Rectal smooth muscle tissue (tissue), 1 donor: ENCODE measurements around the gene RNF5.
"Not testable (repeated sequence)": the region's sequence is repeated elsewhere in the genome, so short reads cannot be mapped to it uniquely, and the experiment has no call there.

Experiments used
- H3K27ac ChIP-seq: one replicate; pipeline ENCODE4 v1.7.0; 2013; ENCODE audit warnings: low read depth, low read length, inconsistent platforms
- H3K27me3 ChIP-seq: one replicate; pipeline ENCODE4 v1.7.0; 2013; ENCODE audit warnings: low read length; ENCODE audit not compliant: control insufficient read depth, insufficient read depth
- H3K36me3 ChIP-seq: one replicate; pipeline ENCODE4 v1.7.0; 2013; ENCODE audit warnings: low read length; ENCODE audit not compliant: control insufficient read depth, insufficient read depth
- H3K4me1 ChIP-seq: one replicate; pipeline ENCODE4 v1.7.0; 2013; ENCODE audit warnings: low read length; ENCODE audit not compliant: control insufficient read depth, insufficient read depth
- H3K4me3 ChIP-seq: one replicate; pipeline ENCODE4 v1.7.0; 2013; ENCODE audit warnings: low read length
- H3K9ac ChIP-seq: one replicate; pipeline ENCODE4 v1.7.0; 2013; ENCODE audit warnings: low read length

Gene RNF5

DNA sequence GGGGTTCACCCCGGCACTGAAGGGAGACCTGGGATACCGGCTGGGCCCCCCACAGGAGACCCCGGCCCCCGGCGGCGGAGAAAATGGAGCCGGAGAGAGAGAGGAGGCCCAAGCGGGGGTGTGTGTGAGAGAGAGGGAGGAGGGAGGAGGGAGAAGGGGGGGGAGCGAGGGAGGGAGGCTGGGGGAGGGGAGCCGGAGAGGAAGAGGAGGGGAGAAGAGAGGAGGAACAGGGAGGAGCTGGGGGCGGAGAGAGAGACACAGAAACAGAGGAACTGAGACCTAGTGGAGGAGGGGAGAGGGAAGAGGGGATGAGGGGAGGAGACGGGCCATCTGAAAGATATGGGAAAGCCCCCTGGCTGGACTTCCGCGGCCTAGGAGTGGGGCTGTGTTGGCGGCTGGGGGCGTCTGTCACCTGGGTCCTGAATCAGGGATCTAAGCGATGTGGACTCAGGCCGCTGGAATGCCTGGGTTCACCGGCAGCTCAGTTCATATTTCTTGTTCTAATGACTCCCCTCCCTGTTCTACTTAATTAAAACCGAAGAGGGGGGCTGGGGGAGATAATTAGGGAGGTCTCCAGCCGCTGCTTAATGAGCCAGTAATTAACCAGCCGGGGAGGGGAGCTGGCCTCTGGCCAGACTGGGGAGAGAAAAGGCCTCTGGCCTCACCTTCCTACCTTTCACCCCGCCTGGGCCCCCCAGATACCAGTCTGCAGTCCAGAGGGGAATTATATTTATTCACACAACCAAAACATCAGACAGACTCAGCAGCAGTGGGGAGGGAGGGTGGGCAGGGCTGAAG, 12.0 kb downstream of the RNF5 start, which contains the start of gene PBX2:
Gene PBX2, minus strand, starts transcription at position 149 of the 798 bp plus-strand sequence. CDS start 287 bp downstream, outside the sequence.
- Histone ChIP-seq H3K27me3 (no peaks in the 10 kb centered on the region), H3K9ac (peak within 1 kb of the TSS; percentile 70), H3K4me3 (peak within 1 kb of the TSS; percentile 82), H3K4me1 (peaks cover 20% of the 10 kb centered on the region), H3K36me3 (peaks cover 3% of the 10 kb centered on the region), H3K27ac (peak within 1 kb of the TSS; percentile 92)

DNA sequence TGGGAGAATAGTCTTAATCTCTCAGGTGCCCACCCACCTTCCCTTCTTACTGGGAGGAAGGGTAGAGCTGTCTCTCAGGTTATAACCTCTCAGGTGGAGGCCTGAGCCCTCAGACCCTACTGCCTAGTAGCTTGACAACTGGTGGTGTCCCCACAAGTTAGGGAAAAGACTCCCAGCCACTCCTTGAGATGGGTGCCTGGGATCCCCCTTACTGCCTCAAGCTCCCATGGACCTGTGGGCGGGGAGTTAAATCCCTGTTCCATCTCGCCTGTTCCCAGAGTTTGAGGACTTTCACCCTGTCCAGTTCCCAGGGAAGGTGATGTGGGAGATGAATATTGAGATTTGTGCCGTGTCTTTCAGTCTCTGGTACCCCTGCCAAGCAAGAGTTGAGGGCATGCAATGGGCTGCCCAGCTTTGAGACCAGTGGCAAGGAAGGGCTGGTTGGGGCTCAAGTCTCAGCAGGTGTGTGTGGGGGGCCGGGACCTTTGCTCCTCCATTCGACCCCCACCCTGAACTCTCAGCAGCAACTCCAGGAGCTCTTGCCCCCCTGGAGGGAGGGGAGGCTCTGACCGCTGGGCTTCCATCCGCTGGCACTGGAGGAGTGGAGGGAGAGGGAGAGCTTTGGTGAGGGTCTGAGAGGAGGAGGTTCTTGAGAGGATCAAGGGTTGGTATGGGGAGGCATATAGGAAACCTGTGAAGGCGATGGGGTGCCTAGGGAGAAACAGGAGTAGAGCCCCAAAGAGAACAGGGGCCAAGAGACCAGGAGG, 12.9 kb downstream of the RNF5 start:
- H3K9ac ChIP-seq, result no peak overlapping the region
- H3K4me3 ChIP-seq, result peak overlapping the region; percentile 82
- H3K27me3 ChIP-seq, result no peaks in the 10 kb centered on the region
- H3K27ac ChIP-seq, result peak overlapping the region; percentile 92
- H3K4me1 ChIP-seq, result peaks cover 18% of the 10 kb centered on the region
- peaks cover 3% of the 10 kb centered on the region for H3K36me3 ChIP-seq

DNA sequence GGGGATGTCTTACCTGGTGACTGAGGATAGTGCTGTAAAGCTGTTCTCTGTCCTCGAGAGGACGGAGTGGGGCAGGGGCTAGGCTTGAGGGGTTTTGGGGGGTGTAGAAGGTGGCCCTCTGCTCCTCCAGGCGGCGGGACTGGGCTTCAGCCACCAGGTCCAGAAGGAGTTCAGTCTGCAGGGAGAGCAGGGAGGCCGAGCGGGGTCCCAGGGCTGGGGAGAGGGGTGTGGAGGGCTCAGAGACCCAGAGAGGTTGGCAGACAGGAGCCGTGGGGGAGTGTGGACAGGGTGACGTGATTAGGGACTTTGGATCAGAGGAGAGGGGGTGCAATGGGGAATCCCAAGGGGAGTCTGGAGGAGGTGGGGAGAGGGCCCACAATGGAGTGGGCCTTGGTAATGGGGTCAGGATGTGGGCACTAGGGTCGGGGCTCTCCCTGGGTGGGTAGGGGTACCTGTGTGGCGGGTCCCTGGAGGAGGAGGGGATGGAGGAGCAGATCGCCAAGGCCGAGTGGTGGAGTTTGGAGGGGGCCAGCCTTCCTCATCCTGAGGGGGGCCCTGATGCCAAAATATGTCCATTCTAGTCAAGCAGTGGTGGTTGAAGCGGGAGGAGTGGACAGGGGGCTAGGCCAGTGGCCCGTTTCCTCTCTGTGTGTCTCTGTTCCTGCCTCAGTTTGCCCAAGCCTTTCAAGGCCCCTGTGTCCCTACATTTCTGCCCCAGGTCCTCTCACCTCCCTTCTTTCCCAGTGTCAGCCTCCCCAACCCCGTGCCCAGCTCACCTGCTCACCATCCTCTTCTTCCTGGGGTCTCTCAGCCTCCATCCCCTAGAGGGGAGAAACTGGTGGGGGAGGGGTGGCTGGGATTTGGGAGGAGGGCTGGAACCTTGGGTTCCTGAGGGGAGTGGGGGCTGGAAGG, 13.7 kb downstream of the RNF5 start:
- Histone ChIP-seq H3K4me3 (peak overlapping the region; percentile 82), H3K36me3 (peaks cover 3% of the 10 kb centered on the region), H3K9ac (peak overlapping the region; percentile 71), H3K27me3 (no peaks in the 10 kb centered on the region), H3K4me1 (peaks cover 17% of the 10 kb centered on the region), H3K27ac (peak overlapping the region; percentile 59)

DNA sequence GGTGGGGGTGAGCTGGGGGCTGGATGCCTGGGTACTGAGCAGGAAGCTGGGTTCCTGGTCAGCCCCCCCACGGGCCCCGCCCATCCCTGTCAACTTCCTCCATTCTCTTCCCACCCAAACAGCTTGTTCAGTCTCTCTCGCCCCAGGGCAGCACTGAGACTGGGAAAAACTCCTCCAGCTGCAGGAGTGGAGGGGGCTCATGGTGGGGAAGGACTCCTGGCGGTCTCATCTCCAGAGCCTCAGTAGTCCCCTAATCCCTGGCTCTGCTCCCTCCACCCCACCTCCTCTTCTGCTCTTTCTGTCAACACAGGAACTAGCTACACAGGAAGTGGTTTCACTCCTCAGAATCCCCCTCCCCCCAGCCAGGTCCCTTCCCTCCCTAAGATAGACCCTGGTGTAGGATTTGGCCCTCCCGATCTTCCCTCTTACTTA, 14.4 kb downstream of the RNF5 start, which contains the start of gene GPSM3:
Gene GPSM3, minus strand, starts transcription at position 36 of the 432 bp plus-strand sequence. CDS start 130 bp downstream, outside the sequence.
- no peaks in the 10 kb centered on the region for H3K27me3 ChIP-seq
- H3K36me3 ChIP-seq, result peaks cover 2% of the 10 kb centered on the region
- H3K9ac ChIP-seq, result peak within 1 kb of the TSS; percentile 71
- peaks cover 17% of the 10 kb centered on the region for H3K4me1 ChIP-seq
- peak within 1 kb of the TSS; percentile 59 for H3K27ac ChIP-seq
- peak within 1 kb of the TSS; percentile 82 for H3K4me3 ChIP-seq

DNA sequence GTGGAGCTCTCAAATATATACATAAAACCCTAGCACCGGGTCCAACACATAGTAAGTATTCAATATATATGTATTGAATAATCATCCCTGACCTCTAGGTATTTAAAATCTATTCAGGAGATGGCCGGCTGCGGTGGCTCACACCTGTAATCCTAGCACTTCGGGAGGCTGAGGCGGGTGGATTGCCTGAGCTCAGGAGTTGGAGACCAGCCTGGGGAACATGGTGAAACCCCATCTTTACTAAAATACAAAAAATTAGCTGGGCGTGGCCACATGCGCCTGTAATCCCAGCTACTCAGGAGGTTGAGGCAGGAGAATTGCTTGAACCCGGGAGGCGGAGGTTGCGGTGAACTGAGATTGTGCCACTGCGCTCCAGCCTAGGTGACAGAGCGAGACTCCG, 14.9 kb downstream of the RNF5 start:
- not testable (repeated sequence) for H3K4me3 ChIP-seq, H3K27me3 ChIP-seq, H3K9ac ChIP-seq, H3K36me3 ChIP-seq, H3K27ac ChIP-seq
- peaks cover 17% of the 10 kb centered on the region for H3K4me1 ChIP-seq

DNA sequence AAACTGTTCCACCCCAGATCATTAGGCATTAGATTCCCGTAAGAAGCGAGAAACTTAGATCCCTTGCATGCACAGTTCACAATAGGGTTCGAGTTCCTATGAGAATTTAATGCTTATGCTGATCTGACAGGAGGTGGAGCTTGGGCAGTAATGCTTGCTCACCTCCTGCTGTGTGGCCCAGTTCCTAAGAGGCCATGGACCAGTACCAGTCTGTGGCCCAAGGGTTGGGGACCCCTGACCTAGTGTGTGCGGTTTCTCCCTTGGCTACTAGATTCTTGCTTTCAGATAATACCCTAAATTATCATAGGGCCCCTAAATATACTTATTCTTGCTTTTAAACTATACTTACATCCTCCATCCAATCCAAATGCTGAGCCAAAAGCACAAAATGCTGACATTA, 16.2 kb downstream of the RNF5 start:
- Histone ChIP-seq H3K9ac (no peak overlapping the region), H3K4me1 (peaks cover 15% of the 10 kb centered on the region), H3K27me3 (no peaks in the 10 kb centered on the region), H3K4me3 (no peak overlapping the region), H3K36me3 (no peaks in the 10 kb centered on the region), H3K27ac (peak overlapping the region; percentile 93)

DNA sequence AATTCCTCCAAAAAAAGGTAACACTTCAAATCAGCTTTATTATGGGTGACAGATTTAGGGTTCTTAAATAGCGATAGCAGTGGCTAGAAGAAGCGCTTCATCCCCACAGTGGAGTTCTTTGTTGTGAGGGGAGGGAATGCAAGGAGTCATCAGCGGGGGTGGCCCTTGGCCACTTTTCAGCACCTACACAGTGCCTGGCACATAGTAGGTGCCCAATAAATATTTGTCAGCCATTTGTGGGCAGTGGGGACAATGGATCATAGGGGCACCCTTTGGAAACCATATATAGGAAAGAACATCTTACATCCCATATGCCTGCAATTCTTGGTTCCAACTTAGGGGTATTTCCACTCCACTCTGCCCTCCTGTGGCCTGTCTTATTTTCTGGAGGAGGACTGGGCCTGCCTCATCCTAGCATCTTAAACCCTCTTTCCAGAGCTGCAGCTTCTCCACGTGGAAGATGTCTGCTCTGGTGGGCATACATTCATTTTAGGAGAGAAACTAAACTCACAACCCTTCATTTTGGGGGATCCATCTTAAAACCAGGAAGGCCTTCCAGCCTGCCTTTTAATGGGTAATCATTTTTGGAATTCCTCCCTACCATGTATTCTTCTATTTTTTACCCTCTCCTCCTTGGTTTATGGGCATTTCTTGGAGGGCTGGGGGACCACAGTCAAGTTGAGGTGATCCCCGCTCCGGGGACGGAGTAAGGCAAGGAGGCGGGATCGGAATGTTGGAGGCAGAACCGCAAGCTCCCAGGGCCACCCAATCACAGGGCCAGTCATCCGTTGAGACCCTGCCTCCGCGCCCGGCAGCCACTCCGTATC, 16.8 kb downstream of the RNF5 start:
- Histone ChIP-seq H3K27me3 (no peaks in the 10 kb centered on the region), H3K9ac (no peak overlapping the region), H3K4me3 (peak overlapping the region; percentile 48), H3K36me3 (no peaks in the 10 kb centered on the region), H3K4me1 (peaks cover 15% of the 10 kb centered on the region), H3K27ac (peak overlapping the region; percentile 93)

DNA sequence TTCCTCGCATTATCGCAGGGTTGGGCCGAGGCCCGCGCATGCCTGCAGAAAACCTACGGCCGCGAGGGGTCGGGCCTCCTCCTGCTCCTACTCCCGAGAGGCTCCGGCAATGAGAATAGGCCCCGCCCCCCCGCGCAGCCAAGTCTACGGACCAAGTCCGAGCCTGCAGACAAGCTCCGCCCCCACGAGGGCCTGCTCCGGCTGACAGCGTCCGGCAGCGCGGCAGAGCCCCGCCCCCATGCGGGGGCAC, 17.4 kb downstream of the RNF5 start:
- H3K27me3 ChIP-seq, result no peaks in the 10 kb centered on the region
- H3K4me3 ChIP-seq, result no peak overlapping the region
- peaks cover 15% of the 10 kb centered on the region for H3K4me1 ChIP-seq
- H3K27ac ChIP-seq, result peak overlapping the region; percentile 99
- H3K36me3 ChIP-seq, result no peaks in the 10 kb centered on the region
- H3K9ac ChIP-seq, result no peak overlapping the region

DNA sequence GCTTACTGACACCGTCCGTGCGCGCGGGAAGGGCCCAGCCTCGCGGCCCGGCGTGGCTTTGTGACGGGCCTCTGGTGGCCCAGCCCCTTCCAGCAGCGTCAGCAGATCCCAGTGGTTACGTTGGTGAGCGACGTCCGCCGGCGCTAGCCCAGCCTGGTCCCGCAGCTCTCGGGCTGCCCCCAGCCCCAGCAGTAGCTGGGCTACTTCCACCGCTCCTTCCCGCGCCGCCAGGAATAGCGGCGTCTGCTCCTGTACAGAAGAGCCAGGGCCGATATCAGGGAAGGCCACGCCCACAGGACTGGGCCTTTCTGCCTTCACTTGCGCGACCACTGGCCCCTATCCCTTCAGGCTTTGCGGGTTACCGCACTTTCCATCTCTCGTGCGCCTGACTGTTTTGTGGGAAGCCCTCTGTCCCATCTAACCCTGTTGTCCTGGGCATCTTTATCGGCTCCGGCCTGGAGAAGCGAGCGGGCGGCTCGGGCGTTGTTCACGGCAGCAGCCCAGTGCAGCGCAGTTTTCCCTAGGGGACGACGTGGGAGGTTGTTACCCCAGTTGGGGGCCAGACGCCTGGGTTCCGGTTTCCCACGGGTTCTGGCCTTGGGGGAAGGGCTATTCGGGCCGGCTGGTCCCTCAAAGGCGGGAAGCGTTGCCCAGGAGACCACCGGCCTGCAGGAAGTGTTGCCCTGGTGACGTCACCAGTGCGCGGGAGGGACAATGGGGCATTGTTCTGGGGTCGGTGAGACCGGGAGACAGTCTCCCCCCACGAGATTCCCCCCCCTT, 17.9 kb downstream of the RNF5 start:
- H3K36me3 ChIP-seq, result no peaks in the 10 kb centered on the region
- peaks cover 11% of the 10 kb centered on the region for H3K4me1 ChIP-seq
- peaks cover 1% of the 10 kb centered on the region for H3K27me3 ChIP-seq
- peak overlapping the region; percentile 100 for H3K9ac ChIP-seq
- peak overlapping the region; percentile 96 for H3K4me3 ChIP-seq
- H3K27ac ChIP-seq, result peak overlapping the region; percentile 99

DNA sequence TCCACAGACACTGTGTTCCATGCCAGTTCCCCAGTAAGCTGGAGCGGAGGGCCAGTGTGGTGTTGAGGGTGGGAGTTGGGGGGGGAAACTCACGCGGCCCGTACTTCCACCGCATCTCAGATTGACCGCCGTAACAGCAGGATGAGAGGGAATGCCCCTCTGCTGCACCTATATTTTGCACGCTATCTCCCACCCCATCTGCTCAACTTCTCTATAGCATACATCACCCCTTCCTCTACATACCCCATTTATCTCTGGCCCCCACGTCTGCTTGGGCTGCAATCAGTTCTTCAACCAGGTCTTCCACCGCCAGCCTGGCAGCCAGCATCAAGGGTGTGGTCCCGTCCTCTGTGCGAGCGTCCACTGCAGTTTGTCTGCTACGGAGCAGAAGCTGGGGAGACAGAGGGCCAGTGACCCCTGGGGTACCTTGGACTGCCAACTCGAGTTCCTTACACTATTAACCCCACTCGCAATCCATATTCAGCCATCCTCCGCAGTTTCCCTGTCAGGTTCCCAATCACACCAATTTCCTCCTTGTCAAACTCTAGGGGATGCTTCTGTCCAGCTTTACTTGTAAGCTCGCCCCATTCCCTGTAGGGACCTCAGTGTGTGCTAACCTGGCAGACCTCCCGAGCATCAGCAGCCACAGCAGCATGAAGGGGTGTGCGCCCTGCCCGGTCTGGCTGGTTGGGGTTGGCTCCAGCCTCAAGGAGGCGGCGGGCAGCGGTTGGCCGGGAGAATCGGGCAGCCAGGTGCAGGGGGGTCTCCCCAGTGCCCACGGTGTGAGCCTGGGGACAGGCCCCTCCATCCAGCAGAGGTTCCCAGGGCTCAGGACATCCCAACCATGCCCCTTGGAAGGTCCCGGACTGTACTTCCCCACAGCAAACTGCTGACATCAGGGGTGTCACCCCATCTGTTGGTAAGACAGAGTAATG, 18.7 kb downstream of the RNF5 start:
- Histone ChIP-seq H3K36me3 (no peaks in the 10 kb centered on the region), H3K9ac (peak overlapping the region; percentile 100), H3K27ac (peak overlapping the region; percentile 99), H3K4me3 (peak overlapping the region; percentile 96), H3K4me1 (peaks cover 11% of the 10 kb centered on the region), H3K27me3 (peaks cover 3% of the 10 kb centered on the region)
